NT2/D1 (cell line): ENCODE measurements around the gene CLEC4C.

ENCODE experiments used
- DNase-seq: peaks from one replicate; pipeline ENCODE4 v3.0.0-alpha.2; 2011; ENCODE audit warnings: low read depth, low spot score
- H3K27me3 ChIP-seq: 2 replicates; pipeline ENCODE4 v1.6.0; 2011; ENCODE audit warnings: mild to moderate bottlenecking; ENCODE audit not compliant: insufficient read length, insufficient read depth
- H3K36me3 ChIP-seq: 2 replicates; pipeline ENCODE4 v1.6.1; 2011; ENCODE audit warnings: mild to moderate bottlenecking, low read length, mixed read lengths; ENCODE audit not compliant: insufficient read depth, insufficient read length
- H3K4me1 ChIP-seq: 2 replicates; pipeline ENCODE4 v1.5.1; 2011; ENCODE audit not compliant: insufficient read depth, insufficient read length
- H3K4me3 ChIP-seq: 2 replicates; pipeline ENCODE4 v1.5.1; 2011; ENCODE audit warnings: low read depth; ENCODE audit not compliant: insufficient read length
- H3K9ac ChIP-seq: 2 replicates; pipeline ENCODE4 v1.6.0; 2011; ENCODE audit warnings: low read depth; ENCODE audit not compliant: insufficient read length
- H3K9me3 ChIP-seq: 2 replicates; pipeline ENCODE4 v1.5.1; 2011; ENCODE audit warnings: mild to moderate bottlenecking, low read length; ENCODE audit not compliant: insufficient read depth
- SUZ12 ChIP-seq: IDR thresholded peaks from 2 replicates; pipeline ENCODE4 v1.6.1; 2011; ENCODE audit not compliant: insufficient read length, insufficient read depth; ENCODE audit errors: extremely low read depth
- YY1 ChIP-seq: IDR thresholded peaks from 2 replicates; pipeline ENCODE4 v1.6.1; 2011; ENCODE audit not compliant: insufficient read length, insufficient read depth
- ZNF274 ChIP-seq: IDR thresholded peaks from 2 replicates; pipeline ENCODE4 v1.6.1; 2011; ENCODE audit warnings: mild to moderate bottlenecking, low read depth, low read length

Gene CLEC4C

GRCh38 chr12:7695237-7695560, 52.0 kb downstream of the CLEC4C start:
- TF ChIP-seq YY1 (no peak), ZNF274 (no peak), SUZ12 (no peak)
- Histone ChIP-seq H3K4me3 (no peak overlapping the region), H3K27me3 (no peaks in the 10 kb centered on the region), H3K4me1 (peaks cover 3% of the 10 kb centered on the region), H3K9me3 (no peaks in the 10 kb centered on the region), H3K36me3 (peaks cover 3% of the 10 kb centered on the region), H3K9ac (peak overlapping the region; percentile 37)
- no peak for DNase-seq

GRCh38 chr12:7694556-7695236, 52.5 kb downstream of the CLEC4C start:
- peak; percentile 99 for DNase-seq
- H3K4me1 ChIP-seq: peaks cover 3% of the 10 kb centered on the region

GRCh38 chr12:7693793-7694192, 53.4 kb downstream of the CLEC4C start:
- Histone ChIP-seq H3K9ac (peak overlapping the region; percentile 8), H3K36me3 (peaks cover 12% of the 10 kb centered on the region), H3K4me3 (no peak overlapping the region), H3K27me3 (no peaks in the 10 kb centered on the region), H3K4me1 (peaks cover 3% of the 10 kb centered on the region), H3K9me3 (no peaks in the 10 kb centered on the region)
- TF ChIP-seq SUZ12: no peak
- TF ChIP-seq YY1: no peak
- no peak for TF ChIP-seq ZNF274
- DNase-seq: no peak

More at GRCh38 chr12:7694556-7695236, 52.5 kb downstream of the CLEC4C start:
- Histone ChIP-seq H3K9ac (peak overlapping the region; percentile 37), H3K4me3 (no peak overlapping the region), H3K36me3 (peaks cover 8% of the 10 kb centered on the region), H3K27me3 (no peaks in the 10 kb centered on the region), H3K9me3 (no peaks in the 10 kb centered on the region)
- TF ChIP-seq YY1 (no peak), SUZ12 (no peak), ZNF274 (no peak)

DNA sequence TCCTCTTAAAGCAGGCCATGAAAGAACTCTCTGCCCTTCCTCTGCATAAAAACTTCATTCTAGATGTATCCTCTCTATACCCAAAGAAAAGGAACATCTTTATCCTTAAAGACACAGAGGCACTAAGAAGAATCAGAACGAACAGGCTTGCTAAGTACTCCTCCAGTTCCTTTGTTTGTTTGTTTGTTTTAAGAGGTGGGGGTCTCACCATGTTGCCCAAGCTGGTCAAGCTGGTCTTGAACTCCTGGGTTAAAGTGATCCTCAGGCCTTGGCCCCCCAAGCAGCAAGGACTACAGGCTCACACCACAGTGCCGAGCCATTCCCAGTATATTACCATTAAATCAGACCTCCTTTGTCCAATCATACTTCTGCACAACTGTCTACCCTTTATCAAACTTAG, 65.6 kb downstream of the CLEC4C start:
- no peak for TF ChIP-seq ZNF274
- TF ChIP-seq SUZ12: no peak
- TF ChIP-seq YY1: no peak
- no peak for DNase-seq
- H3K4me3 ChIP-seq: no peak overlapping the region
- H3K27me3 ChIP-seq: no peaks in the 10 kb centered on the region
- no peaks in the 10 kb centered on the region for H3K36me3 ChIP-seq
- no peak overlapping the region for H3K9ac ChIP-seq
- H3K9me3 ChIP-seq: no peaks in the 10 kb centered on the region
- no peaks in the 10 kb centered on the region for H3K4me1 ChIP-seq
